HG03103 (cell line): ENCODE data around the gene ZNF518B.
A peak's percentile ranks its signal among the peaks of the same experiment; 100 is the strongest.
"Not testable (repeated sequence)": the region's sequence is repeated elsewhere in the genome, so short reads cannot be mapped to it uniquely, and the experiment has no call there.

Experiments used
- ATAC-seq: cut with Tn5 transposase; IDR thresholded peaks from one replicate; pipeline ENCODE4 v1.9.1; 2021; ENCODE audit warnings: low read depth; ENCODE audit not compliant: unreplicated experiment

ZNF518B gene

DNA sequence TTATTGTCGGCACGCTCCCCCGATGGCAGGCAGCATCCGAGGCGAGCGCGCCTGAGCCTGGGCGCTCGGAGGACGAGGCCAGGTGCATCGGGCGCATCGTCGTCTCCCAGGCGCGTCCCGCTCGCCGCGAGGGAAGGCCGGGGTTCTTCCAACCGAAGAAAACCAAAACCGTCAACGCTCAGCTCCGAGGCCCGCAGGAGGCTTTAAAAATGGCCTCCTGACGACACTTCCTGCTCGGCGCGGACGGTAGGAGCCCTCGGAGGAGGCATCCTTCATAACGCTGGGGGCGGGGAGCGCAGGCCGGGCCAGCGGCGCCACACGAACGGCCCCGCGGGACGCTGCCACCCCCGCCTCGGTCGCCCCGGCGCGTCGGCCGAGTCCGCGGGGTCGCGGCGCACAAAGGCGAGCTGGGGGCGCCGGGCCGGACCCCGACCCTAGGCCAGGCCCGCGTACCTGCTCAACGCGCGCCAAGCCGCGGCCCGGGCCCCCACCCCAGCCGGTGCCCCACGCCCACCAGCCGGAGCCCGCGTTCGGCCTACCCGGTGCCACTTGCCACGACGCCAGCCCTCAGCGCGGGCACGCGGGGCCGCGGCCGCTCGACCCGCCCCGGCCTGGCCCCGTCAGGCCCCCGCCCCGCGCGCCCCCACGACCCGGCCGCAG is 501 bp downstream of the ZNF518B start:
- ATAC-seq: peak; percentile 45

DNA sequence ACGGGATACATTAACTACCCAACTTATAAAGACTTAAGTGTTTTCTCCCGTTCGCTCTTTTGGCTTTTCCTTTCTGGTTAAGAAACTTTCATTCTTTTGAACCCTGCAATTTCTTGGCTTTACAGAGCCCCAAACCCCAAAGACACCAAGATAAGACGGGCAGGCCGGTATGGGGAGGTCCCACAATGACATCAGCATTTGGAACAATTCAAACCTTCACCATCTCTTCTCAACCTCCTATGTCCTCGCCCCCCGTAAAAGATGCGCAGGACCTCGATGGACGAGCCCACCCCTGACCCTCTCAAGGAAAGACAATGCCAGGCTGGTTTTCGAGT is 999 bp downstream of the ZNF518B start:
- ATAC-seq: no peak

DNA sequence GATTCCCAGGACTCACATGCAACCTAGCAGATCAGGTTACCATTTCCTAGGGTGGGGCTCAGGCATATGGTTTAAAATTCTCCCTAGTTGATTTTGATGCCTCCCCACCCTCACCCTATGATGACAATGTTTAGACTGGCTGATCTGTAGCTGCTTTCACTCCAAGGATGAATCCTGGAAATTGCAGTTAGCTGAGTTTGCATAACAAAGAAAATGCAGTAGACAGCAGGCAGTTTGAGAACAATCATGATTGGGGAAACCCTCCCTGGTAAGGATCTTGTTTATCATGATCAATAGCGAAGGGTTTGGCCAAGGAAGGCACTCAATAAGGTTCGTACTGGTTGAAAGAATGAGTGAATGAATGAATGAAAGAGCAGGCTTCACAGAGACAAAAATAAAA is 2.1 kb downstream of the ZNF518B start:
- no peak for ATAC-seq

DNA sequence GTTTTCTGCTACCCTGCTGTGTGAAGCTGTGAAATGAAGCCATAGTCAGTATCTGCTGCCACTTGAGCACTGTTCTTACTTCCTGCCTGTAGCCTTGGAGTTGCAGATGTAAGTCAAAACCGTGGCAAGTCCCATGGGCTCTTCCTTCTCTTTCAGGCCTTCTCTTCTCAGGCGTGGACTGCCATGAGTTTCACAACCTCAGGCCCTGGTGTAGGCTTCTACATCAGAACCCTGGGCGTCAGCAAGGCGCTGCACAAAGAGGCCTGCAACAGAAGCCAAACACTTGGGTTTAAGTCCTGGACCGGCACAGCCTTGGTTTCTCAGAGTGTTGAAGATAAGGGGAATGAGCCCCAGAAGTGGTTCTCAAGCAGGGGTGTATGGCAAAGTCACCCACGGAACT is 2.5 kb downstream of the ZNF518B start:
- no peak for ATAC-seq

DNA sequence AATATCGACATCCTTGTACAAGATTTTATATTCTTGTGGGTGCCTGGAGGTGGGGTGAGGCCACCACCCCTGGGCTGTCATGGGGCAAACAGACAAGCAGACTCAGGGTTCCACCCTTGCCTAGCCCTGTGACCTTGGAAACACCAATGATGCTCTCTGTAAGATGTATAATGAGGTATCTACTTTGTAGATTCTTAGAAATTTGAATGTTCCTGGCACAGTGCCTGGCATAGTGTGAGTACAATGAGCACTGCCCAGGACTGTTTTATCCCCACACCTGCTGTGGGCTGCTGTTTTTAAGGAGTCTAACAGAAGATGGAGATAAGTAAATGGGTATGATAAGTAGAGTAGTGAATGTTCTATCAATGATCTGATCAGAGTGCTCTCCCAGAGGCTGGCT is 3.1 kb downstream of the ZNF518B start:
- ATAC-seq: no peak

DNA sequence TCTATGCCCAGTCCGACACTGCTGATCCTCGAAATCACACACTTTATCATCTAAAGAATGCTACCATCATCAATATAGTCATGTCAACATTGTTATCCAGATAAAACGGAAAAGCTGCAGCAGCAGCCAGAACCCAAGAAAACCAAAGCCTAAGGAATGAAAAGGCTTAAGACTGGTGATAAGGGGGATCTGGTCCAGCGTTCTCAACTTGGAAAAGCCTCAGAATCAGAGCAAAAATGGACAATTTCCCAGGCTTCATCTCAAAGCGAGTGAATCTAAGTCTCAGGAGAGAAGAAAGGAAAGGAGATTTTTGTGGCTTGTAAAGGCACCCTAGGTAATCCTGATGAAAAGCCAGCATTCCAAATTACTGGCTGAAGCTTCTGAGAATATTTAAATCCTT is 8.2 kb downstream of the ZNF518B start:
- no peak for ATAC-seq

DNA sequence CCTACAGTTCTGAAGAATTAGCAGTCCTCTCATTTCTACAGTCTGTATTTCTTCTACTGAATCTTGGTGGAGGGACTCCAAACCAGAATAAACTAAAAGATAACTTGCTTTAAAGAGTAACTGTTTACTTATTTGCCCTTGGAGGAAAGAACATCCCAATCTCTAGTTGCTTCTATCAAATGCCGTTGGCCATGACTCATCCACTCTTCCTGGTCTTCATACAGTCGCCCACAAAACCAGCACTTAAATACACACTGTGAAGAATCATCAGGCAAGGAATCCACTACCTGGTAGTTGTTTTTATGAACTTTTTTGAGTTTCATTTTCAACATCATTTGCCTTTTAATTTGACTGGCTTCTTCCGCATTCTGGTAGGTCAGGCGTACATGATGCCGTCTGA is 14.2 kb downstream of the ZNF518B start:
- no peak for ATAC-seq

DNA sequence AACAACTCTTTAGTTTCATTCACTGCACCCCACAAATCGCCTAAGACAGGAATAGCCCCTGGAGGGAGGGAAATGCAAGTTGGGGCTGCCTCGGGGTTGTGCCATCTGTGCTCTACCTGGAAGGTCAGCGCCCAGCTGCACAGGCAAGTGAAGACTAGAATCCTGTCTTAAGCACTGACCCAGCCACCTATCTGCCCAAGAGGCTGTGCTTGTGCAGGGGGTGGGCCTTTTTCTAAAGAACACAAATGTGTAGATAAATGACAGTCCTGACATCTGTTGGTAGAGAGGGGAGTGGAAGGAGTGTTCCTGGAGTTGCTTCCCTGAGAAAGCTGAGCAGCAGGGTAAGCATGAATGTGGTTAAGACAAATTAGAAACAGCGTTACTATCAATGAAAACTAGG is 15.7 kb downstream of the ZNF518B start:
- ATAC-seq: no peak

DNA sequence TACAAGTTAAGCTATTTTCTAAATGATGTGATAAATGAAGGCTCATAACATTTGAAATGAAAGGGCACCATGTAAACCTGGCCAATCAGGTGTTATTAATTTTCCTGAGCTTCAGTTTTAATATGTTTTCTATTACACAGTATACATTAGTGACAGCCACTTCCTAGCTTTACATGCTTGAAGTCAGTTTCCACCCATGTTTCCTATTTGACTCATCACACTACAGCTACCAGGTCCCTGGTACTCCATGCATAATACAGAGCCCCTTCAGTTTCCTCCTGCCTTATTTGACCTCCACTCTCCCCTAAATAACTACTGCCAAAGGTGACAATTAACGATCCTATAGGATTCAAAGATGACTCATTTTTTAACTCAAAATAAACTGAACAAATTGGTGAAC is 18.3 kb downstream of the ZNF518B start:
- no peak for ATAC-seq

DNA sequence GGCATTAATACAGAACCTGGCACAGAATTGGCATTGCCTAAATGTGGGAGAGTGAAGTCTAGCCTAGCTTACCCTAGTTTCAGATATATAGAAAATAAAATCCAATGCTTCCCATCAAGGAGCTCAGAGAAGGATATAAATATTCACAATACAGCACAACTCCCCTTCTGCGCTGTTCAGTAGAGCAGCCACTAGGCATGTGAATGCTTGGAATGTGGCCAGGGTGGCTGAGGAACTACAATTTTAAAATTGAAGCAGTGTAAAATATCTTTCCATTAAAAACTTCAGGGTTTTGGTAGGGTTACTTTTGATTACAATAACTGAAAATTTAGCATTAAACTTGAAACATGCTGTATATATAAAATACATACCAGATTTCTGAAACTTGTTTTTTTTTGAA is 19.5 kb downstream of the ZNF518B start:
- ATAC-seq: no peak

DNA sequence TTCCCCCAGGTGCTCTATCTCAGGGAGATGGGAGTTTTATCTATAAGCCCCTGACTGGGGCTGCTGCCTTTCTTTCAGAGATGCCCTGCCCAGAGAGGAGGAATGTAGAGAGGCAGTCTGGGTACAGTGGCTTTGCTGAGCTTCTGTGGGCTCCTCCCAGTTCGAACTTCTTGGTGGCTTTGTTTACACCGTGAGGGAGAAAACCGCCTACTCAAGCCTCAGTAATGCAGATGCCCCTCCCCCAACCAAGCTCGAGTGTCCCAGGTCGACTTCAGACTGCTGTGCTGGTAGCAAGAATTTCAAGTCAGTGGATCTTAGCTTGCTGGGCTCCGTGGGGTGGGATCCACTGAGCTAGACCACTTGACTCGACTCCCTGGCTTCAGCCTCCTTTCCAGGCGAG is 29.5 kb downstream of the ZNF518B start:
- ATAC-seq: not testable (repeated sequence)

DNA sequence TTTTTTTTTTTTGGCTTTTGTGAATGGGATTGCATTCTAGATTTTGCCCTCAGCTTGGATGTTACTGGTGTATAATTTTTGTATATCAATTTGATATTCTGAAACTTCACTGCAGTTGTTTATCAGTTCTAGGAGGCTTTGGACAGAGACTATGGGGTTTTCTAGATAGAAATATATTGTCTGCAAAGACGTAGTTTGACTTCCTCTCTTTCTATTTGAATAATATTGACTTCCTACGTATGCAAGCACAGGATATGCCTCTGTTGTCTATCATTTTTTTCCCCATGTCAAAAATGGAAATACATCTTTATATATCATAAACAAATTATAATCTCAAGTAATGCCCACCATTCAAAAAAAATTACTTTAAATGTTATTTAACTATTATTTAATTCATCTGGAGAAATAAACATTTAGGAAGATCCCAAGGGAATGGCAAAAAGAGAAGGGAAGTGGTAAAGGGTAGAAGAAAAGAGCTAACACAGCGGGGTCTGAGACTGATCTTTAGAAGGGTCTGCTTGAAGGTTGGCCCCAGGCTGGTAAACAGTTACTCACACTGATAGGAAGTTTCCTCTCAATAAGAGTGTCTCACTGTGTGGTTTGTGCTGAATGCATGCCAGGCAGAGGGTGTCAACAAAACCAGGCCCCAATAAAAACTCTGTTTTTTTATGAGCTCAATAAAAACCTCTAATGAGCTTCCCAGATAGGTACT is 35.7 kb downstream of the ZNF518B start:
- ATAC-seq: no peak

DNA sequence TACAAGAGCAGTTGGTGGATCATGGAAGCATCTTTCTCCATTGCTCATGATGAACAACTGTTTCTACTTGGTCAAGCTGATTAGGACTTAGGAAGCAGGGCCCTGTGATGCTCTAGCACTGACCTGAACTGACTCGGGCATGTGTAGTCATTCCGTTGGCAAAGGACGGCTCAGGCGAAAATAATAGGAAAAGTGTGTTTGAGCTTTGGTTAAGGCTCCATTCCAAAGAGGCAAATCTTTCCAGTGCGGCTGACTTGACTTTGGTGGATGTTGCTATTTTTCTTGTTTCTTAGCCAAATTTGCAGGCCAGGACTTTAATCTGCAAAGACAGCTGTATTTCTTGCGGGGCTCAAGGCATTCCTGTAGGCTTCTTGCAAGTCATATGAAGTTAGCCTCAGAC is 39.5 kb downstream of the ZNF518B start:
- no peak for ATAC-seq

DNA sequence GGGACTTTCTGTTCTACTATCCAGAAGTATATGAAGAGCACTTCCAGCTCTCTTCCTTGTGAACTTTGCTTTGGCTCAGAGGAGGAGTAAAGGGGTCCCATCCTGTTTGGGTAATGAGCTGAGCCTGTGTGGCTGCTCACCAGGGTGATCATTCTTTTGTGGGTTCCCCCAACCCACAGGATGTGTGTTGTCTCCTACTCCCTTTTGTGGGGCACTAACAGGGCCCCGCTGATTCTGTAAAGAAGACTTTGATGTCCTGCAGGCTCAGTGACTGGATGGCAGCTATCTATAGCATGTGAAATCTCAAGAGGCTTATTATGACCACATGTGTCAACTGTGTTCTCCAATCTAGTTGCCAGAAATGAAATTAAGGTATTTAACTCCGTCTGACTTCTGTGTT is 40.8 kb downstream of the ZNF518B start:
- ATAC-seq: no peak

DNA sequence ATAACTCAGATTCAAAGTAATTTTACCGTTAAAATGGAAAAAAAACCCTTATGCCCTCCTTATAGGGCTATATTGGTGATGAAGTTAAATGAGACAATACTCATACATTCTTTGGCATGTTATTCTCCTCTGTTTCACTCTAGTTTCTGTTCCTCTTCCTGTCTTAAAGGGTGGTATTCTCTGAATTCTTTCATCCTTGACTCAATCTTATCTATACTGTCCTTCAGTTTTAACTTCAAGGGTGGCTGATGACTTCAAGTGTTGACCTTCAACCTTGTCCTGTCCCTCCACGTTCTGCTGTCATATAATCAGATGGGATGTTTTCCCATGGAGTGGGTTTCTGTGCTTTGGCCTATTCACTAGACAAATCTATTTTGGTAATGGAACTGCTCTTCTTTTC is 44.0 kb downstream of the ZNF518B start:
- peak; percentile 94 for ATAC-seq

DNA sequence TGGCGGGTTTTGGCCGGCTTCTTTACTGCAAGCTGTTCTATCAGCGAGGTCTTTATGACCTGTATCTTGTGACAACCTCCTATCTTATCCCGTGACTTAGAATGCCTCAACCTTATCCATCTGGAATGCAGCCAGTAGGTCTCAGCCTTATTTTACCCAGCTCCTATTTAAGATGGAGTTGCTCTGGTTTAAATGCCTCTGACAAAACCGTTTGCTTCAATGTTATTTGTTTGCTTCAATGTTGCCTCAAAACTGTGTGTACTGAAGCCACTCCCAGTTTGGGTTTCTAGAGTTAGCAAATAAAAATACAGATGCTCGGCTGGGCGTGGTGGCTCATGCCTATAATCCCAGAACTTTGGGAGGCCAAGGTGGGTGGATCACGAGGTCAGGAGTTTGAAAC is 51.6 kb downstream of the ZNF518B start:
- ATAC-seq: no peak

DNA sequence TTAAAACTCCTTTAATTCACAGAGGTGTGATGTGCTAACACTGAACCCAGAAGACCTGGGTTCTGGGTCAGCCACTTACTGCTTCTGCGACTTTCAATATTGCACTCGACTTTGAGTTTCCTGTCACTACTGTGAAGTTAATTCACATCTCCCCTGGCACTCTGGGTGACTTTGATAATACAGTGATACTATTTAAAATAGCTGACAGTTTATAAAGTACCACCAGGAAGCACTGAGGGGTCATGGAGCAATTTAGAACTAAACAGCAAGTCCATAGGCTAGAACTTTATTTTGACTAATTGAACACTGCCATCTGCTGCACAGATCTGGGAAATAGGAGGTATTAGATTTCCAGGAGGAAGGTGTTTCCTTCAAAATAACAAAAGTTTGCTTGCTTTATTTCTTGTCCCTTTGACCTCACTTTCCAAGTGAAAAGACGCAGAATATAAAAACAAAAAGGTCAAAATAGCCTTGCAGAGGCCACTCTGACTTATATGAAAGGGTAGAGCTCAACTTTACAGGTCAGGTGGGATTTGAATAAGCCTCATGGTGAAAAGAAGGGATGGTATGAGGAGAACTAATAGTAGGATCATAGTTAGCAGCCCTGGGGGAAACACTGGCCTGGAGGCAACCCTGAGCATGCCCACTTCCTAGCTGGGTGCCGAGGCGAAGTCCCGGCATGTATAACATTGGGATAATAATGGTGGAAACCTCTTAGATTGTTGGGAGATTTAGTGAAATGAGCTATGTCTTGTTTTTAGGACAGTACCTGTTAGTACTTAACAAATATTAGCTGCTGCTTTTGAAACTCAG is 53.4 kb downstream of the ZNF518B start:
- no peak for ATAC-seq

DNA sequence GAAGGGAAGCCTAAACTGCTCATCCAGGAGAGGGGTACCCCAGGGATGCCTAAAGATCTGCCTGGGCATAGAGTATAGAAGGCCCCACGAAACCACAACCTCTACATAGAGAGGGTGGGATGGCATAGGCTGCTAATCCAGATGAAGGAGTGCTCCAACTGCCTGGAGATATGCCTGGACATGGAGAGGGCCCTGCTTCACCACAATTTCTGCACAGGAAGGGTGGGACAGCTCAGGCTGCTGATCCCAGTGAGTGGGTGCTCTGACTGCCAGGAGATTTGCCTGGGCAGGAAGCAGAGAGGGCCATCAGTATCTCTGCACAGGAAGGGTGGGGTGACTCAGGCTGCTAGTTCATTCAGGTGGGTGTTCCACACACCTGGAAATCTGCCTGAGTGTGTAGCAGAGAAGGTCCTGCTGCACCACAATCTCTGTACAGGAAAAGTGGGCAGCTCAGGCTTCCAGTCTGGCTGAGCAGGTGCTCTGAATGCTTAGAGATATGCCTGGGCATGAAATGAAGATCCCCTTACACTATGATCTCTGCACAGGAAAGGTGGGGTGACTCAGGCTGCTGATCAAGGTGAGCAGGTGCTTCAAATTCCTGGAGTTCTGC is 61.1 kb downstream of the ZNF518B start:
- ATAC-seq: no peak
